Measurements from ENCODE around the gene OPTC.
"Not testable (repeated sequence)": the region's sequence is repeated elsewhere in the genome, so short reads cannot be mapped to it uniquely, and the experiment has no call there.

Gene OPTC

GRCh38 chr1:203492748-203493130, 1.2 kb upstream of the OPTC start:
- DNase-seq, result no peak

- DNase-seq, result no peak
Measured at GRCh38 chr1:203495845-203496244, 1.9 kb downstream of the OPTC start.

DNA sequence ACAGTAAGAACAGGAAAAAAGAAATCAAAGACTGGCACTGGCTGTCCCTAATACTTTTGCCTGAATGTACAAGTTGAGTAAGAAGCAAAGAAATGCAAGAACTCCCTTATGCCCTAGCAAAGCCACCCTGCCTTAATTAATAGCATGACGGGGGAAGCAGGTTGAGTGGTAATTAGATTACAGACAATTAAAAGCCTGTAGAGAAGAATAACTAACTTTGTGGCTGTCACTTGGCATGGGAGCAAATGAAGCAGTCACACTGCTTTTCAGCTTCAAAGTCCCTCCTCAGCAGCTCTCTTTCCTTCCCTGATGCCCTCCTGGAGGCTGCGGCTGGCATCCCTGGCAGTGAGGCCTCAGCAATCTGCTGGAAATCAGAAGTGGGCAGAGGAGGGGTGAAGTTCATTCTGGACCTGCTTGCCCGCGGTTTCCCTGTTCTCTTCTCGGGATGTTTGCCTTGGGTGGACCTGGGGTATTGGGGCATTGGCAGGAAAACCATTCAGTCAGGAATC, 3.4 kb downstream of the OPTC start:
- no peak for DNase-seq

DNA sequence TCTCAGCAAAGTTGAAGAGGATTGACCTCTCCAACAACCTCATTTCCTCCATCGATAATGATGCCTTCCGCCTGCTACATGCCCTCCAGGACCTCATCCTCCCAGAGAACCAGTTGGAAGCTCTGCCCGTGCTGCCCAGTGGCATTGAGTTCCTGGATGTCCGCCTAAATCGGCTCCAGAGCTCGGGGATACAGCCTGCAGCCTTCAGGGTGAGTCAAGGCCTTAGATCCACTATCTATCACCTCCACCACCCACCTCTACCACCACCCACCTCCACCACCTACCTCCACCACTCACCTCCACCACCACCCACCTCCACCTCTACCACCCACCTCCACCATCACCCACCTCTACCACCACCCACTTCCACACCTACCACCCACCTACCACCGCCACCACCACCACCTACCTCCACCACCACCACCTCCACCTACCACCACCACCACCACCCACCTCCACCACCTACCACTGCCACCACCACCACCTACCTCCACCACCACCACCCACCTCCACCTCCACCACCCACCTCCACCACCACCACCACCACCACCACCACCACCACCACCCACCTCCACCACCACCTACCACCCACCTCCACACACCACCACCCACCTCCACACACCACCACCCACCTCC, 5.8 kb downstream of the OPTC start:
- DNase-seq, result no peak

- DNase-seq, result no peak
Measured at GRCh38 chr1:203500279-203500678, 6.3 kb downstream of the OPTC start.

- no peak for DNase-seq
Measured at GRCh38 chr1:203503836-203504235, 9.9 kb downstream of the OPTC start.

GRCh38 chr1:203504400-203505250, 10.7 kb downstream of the OPTC start:
- peak; percentile 69 for DNase-seq

GRCh38 chr1:203505526-203506204, 11.7 kb downstream of the OPTC start:
- no peak for DNase-seq

DNA sequence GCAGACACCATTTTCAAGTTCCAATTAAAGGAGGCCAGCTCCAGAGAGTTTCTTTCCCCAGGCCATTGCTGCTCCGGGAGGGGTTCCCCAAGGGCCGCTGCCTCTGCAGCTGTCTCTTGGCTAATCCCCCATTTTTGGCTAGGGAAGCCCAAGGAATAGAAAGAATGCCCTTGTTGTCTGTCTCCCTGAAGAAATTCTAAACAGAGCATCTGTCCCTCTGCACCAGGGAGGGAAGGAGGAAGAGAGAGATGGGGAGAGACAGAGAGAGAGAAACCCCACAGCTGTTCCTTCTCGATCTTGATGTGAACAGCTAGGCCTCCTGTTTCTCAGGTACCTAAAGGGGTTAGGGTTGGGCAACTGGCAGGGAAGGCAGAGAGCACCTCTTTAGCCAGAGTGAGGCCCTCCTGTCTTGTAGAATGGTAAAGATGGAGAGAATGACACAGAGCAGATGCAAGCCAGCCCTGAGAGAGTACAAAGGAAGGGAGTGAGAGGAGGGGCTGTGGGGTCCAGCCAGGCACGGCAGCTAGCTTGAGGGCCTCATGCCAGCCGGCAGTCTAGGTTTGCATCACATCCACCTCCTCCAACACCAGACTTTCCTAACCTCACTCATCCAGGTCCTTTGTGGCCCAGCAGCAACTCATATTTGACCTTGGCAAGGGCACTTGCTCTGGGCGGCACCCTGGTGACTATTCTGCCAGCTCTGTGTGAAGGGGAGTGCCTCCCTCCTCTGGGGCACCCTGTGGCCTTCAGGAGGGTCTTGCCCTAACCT, 13.1 kb downstream of the OPTC start:
- DNase-seq, result no peak

DNA sequence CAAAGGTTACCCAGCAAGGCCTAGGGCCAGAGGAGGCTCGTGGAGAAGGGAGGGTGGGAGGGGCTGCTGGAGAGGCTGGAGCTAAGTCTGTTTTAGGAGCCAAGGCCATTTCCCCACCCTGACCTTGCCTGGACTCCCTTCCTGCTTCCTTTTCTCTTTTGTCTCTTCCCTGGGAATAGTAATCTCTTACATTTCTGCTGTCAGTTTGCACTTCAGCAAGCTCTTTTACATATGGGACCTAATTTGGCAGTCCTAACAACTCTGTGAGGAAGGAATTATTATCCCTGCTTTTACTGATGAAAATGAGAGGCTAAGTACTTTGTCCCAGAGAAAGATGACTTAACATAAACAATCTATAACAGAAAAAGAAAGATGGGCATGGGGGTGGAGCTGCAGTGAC, 13.8 kb downstream of the OPTC start:
- no peak for DNase-seq

- no peak for DNase-seq
Measured at GRCh38 chr1:203508463-203509073, 14.6 kb downstream of the OPTC start.

DNA sequence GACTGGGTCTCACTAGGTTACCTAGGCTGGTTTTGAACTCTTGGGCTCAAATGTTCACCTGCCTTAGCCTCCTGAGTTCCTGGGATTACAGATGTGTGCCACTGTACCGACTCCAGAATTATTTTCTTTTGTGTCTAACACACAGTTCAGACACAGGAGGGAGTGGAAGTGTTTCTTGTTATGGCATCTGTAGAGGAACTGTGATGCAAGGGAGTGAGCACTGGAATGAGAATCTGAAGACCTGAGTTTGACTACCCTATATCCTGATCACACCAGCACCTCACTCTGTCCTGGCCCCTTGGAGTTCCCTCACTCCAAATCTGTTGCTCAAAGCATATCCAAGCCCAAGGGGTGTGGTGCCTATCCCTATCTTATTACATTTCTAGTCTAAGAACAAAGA, 15.2 kb downstream of the OPTC start:
- DNase-seq, result no peak

DNA sequence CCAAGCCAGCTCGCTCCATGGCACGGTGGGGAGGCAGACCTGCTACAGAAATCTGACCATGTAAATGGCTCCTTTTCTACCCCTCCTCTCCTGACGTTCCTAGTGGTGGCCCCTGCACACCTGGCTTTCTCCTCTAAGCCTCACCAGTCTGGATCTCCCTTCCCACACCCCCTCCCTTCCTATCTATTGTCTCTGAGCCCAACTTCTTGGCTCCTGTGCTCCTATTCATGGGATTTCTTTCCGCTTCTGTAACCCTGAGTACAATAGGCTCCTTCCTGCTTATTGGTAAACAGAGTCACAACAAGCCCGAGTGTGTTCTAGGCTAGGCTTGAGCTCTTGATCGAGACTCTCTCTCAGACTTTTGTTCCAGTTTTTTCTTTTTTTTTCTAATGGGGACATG, 17.6 kb downstream of the OPTC start:
- peak; percentile 16 for DNase-seq

DNA sequence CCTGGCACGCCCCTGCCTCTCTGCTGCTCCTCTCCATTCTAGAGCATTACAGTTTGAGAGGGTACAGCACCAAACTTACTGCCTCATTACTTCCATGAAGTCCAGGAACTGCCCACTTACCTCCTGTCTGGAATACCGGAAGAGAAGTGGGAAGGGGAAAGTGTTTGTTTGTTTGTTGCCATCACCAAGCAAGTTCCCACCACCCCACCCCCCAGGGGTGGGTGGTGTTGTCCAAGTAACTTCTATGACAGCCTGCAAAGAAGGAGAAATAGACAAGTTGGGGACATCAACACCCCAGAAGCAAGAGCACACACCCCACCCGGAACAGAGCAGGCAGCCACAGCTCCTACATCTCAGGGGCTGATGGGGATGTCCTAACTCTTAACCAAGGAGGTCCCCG, 18.0 kb downstream of the OPTC start:
- DNase-seq, result no peak

GRCh38 chr1:203512517-203512847, 18.5 kb downstream of the OPTC start:
- no peak for DNase-seq

DNA sequence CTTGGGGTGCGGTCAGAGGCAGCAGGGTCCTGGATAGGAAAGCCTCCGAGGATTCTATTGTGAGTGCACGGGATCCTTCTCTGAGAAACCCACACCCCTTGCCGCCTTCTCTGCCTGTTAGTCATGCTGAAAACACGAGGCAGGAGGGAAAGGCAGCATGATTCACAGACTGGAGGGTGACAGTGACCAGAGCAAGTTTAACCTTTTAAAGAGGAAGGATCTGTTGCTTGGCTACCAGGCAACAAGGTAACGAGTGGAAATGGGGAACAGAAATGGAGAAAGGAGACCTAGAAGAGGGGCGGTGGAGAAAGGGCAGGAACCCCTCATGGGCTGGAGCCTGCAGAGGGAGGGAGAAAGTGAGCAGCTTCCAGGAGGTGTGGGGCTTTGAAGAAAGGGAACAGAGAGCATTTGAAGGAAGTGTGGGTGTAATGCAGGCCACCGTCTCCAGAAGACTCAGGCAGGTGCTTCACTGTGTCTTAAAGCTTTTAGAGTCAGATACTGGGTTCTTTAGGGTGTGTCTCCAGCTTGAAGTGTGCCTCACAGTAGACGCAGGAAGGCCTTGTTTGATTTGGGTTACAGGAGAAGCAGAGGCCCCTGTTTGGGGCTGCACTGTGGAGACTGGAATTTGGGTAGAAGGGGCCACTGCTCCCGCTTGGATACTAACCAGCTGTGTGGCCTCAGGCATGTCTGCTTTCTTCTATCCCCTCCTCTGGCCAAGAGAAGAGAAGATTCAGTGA, 19.1 kb downstream of the OPTC start:
- DNase-seq, result no peak

DNA sequence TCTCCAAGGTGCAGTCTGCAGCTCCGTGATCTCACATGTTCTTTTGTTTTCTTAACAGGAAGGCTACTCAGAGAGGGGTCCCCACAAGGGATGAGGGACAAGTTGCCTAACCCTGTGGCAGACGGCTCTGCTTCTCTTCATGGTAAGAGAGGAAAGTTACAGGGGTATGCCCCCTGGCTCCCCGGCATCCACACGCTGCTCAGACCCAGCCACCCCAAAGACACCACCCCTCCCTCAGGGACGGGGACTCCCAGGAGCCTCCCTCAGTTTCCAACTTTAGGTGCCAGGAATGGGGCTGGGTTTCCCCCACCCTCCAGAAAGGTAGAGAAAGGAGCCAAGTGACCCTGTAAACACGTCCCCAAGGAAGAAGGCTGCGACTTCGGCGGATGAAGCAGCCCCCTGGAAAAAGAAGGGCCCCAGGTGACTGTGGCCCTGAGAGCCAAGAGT, 19.7 kb downstream of the OPTC start:
- no peak for DNase-seq

- DNase-seq, result no peak
Measured at GRCh38 chr1:203516184-203516583, 22.2 kb downstream of the OPTC start.

DNA sequence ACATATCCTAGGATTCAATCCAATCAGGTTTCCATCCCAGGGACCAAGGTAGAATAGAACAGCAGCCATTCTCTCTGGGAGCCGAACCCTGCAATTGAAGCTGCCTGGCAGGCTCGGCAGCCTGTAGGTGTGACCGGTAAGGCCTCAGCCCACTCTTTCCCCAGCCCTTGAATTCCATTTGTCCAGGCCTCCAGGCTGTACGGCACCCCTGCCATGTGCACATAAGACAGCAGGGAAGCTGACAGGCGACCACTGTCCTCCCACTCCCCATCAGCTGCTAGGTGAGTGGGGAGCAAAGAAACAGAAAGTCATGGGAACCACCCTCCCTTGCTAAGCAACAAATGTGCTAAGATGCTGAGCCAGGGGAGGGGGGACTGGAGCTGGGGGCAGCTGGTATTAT, 23.0 kb downstream of the OPTC start:
- no peak for DNase-seq

- DNase-seq, result no peak
Measured at GRCh38 chr1:203517426-203518110, 23.6 kb downstream of the OPTC start.

DNA sequence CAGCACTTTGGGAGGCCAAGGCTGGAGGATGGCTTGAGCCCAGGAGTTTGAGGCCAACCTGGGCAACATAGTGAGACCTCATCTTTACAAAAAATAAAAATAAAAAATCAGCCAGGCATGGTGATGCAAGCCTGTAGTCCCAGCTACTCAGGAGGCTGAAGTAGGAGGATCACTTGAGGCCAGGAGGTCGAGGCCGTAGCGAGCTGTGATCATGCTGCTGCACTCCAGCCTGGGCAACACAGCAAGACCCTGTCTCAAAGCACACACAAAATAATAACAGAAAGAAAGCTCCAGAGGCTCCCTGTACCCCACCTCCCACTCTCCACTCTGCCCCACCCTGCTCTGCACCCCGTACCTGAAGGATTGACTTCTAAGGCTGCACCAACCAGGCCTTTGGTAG, 24.2 kb downstream of the OPTC start:
- not testable (repeated sequence) for DNase-seq
